DMS53 (cell line): ENCODE results near the gene RPL21.
A peak's percentile ranks its signal among the peaks of the same experiment; 100 is the strongest.

Source experiments
- DNase-seq: peaks from one replicate; lab custom pipeline; 2025; lab: John Stamatoyannopoulos, UW

The RPL21 gene

GRCh38 chr13:27258637-27259386 lies 7.5 kb downstream of the RPL21 start:
- peak; percentile 29 for DNase-seq

GRCh38 chr13:27259831-27260230 lies 8.5 kb downstream of the RPL21 start:
- peak; percentile 63 for DNase-seq

- no peak for DNase-seq
Observed at GRCh38 chr13:27261396-27261795, 10.0 kb downstream of the RPL21 start.

GRCh38 chr13:27263438-27263837 lies 12.1 kb downstream of the RPL21 start:
- DNase-seq: peak; percentile 13

GRCh38 chr13:27264181-27264580 lies 12.8 kb downstream of the RPL21 start:
- peak; percentile 90 for DNase-seq

GRCh38 chr13:27264648-27265047 lies 13.3 kb downstream of the RPL21 start:
- DNase-seq: peak; percentile 36

GRCh38 chr13:27266917-27267316 lies 15.6 kb downstream of the RPL21 start:
- no peak for DNase-seq

- no peak for DNase-seq
Observed at GRCh38 chr13:27267596-27267995, 16.2 kb downstream of the RPL21 start.

GRCh38 chr13:27269114-27269665 lies 17.8 kb downstream of the RPL21 start:
- peak; percentile 32 for DNase-seq

GRCh38 chr13:27270594-27271520 lies 19.5 kb downstream of the RPL21 start, which contains the start of gene RASL11A:
RASL11A (plus strand) TSS chr13:27270830; CDS start chr13:27270945, 115 bp downstream.
- peak; percentile 96 for DNase-seq

- DNase-seq: no peak
Observed at GRCh38 chr13:27271570-27272096, 20.3 kb downstream of the RPL21 start.

- no peak for DNase-seq
Observed at GRCh38 chr13:27273658-27274425, 22.5 kb downstream of the RPL21 start.

GRCh38 chr13:27274631-27275030 lies 23.3 kb downstream of the RPL21 start:
- peak; percentile 22 for DNase-seq

- no peak for DNase-seq
Observed at GRCh38 chr13:27276188-27276587, 24.8 kb downstream of the RPL21 start.

GRCh38 chr13:27279506-27279905 lies 28.1 kb downstream of the RPL21 start:
- DNase-seq: no peak

GRCh38 chr13:27280009-27280656 lies 28.8 kb downstream of the RPL21 start:
- no peak for DNase-seq

- DNase-seq: no peak
Observed at GRCh38 chr13:27280841-27281240, 29.5 kb downstream of the RPL21 start.

- peak; percentile 43 for DNase-seq
Observed at GRCh38 chr13:27281420-27281819, 30.1 kb downstream of the RPL21 start.

GRCh38 chr13:27283906-27284493 lies 32.6 kb downstream of the RPL21 start:
- peak; percentile 67 for DNase-seq

GRCh38 chr13:27288392-27288791 lies 37.0 kb downstream of the RPL21 start:
- DNase-seq: no peak
